Loucy (cell line): ENCODE results near the gene CCDC194.

Experiments used
- CTCF ChIP-seq: fragments of 200-600 bp; sonication (generic); conservative IDR thresholded peaks from 2 replicates; pipeline ENCODE4 v1.5.1; 2014; ENCODE audit warnings: mild to moderate bottlenecking, antibody characterized with exemption, low read length
- EZH2phosphoT487 ChIP-seq: fragments of 200-600 bp; IDR thresholded peaks from 2 replicates; pipeline ENCODE4 v1.6.1; 2018; ENCODE audit warnings: antibody characterized with exemption, mild to moderate bottlenecking, moderate library complexity, borderline replicate concordance

- TF ChIP-seq CTCF (no peak), EZH2phosphoT487 (no peak)
These were observed 9.2 kb upstream of the CCDC194 start for GRCh38 chr19:17402982-17403855.
